Choroid plexus epithelial cell (primary cell): ENCODE results near the gene RNF152.

Experiments
- DNase-seq: peaks from one replicate; pipeline ENCODE4 v3.0.0-alpha.2; 2010; ENCODE audit warnings: low read depth
- H3K4me3 ChIP-seq: 2 replicates; pipeline ENCODE4 v1.5.1; 2011; ENCODE audit warnings: low read depth, mild to moderate bottlenecking, control low read depth, low read length, moderate library complexity
- CTCF ChIP-seq: conservative IDR thresholded peaks from 2 replicates; pipeline ENCODE4 v1.5.1; 2011; ENCODE audit warnings: low read depth, mild to moderate bottlenecking, control low read depth, inconsistent platforms, low read length, moderate library complexity

The RNF152 gene

GRCh38 chr18:61926532-61926931 lies 33.7 kb upstream of the RNF152 start:
- no peak overlapping the region for H3K4me3 ChIP-seq
- no peak for DNase-seq
- no peak for TF ChIP-seq CTCF

DNA sequence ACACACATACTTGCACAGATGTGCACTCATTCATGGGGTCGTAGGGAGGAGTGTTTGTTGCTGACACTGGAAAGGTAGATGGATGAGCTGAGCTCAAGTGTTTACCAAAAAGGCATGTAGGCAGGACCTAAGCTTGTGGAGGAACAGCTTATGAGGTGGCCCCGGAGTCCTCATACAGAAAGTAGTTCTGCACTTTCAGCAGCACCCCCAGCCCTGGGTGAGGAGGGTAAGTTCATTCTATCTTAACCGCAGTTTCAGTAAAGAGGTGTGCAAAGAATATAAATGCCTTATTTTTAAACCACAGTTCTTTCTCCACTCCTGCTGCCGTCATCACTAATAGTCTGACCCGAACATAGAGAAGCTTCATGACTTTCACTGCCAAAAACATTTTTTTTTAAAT lies 31.7 kb upstream of the RNF152 start:
- no peak for TF ChIP-seq CTCF
- no peak for DNase-seq
- H3K4me3 ChIP-seq: no peak overlapping the region

DNA sequence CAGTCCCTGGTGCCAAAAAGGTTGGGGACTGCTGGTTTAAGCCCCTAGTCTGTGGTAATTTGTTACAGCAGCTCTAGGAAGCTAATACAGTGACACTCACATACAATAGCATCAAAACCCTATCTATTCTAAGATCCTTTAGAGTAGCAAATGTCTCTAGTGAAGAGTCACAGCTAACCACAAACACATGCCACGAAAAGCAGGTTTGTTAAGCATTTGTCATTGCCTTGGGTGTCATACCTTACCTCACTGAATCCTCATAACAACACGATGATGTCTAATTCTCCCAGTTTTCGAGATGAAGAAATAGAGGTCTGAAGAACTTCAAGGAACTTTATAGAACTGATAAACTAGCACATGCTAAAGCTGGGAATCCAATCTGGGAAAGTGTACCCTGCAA lies 29.6 kb upstream of the RNF152 start:
- no peak for DNase-seq
- H3K4me3 ChIP-seq: no peak overlapping the region
- no peak for TF ChIP-seq CTCF

GRCh38 chr18:61921621-61922235 lies 28.9 kb upstream of the RNF152 start:
- no peak overlapping the region for H3K4me3 ChIP-seq
- TF ChIP-seq CTCF: no peak
- no peak for DNase-seq

GRCh38 chr18:61917818-61918217 lies 25.0 kb upstream of the RNF152 start:
- TF ChIP-seq CTCF: no peak

DNA sequence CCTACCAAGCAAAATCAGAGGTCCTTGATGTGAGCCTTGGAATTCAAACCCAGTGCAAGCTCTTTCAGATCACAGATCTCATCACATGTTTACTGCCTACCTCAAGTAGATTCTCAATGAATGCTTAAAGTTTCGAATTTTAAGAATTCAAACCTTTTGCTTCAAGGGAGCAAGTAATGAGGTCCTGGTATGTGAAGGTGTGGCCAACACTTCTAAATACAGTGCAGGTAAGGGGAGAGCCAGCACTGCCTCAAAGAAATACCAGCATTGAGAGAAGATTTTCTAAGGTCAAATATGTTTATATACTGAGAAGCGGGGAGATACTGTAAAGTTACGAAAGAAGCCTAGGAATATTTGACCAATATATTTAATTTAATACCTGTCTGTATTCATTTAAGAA lies 19.7 kb upstream of the RNF152 start:
- DNase-seq: no peak
- no peak for TF ChIP-seq CTCF
- no peak overlapping the region for H3K4me3 ChIP-seq

More at GRCh38 chr18:61917818-61918217, 25.0 kb upstream of the RNF152 start:
- peak; percentile 26 for DNase-seq
- H3K4me3 ChIP-seq: no peak overlapping the region

DNA sequence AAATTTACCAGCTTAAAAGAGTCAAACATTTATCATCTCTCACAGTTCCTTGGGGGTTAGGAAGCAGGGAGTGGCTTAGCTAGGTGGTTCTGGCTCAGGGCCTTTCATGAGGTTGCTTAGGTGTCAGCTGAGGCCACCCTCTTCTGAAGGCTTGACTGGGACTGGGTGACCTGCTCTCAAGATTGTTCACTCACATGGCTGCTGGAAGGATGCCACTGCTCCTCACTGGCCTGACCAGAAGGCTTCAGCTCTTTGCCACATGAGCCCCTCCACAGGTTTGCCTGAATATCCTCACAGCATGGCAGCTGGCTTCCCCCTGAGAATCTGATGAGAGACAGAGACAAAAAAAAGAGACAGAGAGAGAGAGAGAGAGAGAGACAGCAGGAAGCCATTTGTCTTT lies 17.3 kb upstream of the RNF152 start:
- no peak for DNase-seq
- H3K4me3 ChIP-seq: no peak overlapping the region
- no peak for TF ChIP-seq CTCF
